ENCODE results near the gene ZNF35. TPM values are rescaled to one million over a fixed set of nuclear protein-coding genes. Genes with fewer than 3 reads are reported as not detected.

The ZNF35 gene
- 19.0 and 19.3 TPM in 2 replicates for total RNA-seq
- long read RNA-seq, transcript ZNF35-201 (3 exons, 2,503 nt) = minor isoform, 14 of 58 reads
- long read RNA-seq, transcript ZNF35-204 (4 exons, 620 nt) = minor isoform, 6 of 58 reads
- long read RNA-seq, transcript ZNF35-202 (4 exons, 2,661 nt) = major isoform, 29 of 58 reads
- long read RNA-seq, partial matches to known transcripts = 1 of 58 reads
- long read RNA-seq, other reads (novel, unspliced or antisense) = 7 of 58 reads

GRCh38 chr3:44648564-44649229, at the start of gene ZNF35:
ZNF35 (plus strand) TSS chr3:44648732; CDS start chr3:44651068, 2,336 bp downstream.
- H3K27me3 Mint-ChIP-seq = no peaks in the 10 kb centered on the region
- peak; percentile 60 for DNase-seq (ENCODE audit: low spot score, unreplicated experiment)
- peak within 1 kb of the TSS; percentile 96 for H3K27ac Mint-ChIP-seq
- H3K4me1 Mint-ChIP-seq (ENCODE audit: low read depth) = peaks cover 12% of the 10 kb centered on the region
- H3K4me3 Mint-ChIP-seq (ENCODE audit: low read depth) = peak within 1 kb of the TSS; percentile 92
- TF ChIP-seq, protein P1, sequence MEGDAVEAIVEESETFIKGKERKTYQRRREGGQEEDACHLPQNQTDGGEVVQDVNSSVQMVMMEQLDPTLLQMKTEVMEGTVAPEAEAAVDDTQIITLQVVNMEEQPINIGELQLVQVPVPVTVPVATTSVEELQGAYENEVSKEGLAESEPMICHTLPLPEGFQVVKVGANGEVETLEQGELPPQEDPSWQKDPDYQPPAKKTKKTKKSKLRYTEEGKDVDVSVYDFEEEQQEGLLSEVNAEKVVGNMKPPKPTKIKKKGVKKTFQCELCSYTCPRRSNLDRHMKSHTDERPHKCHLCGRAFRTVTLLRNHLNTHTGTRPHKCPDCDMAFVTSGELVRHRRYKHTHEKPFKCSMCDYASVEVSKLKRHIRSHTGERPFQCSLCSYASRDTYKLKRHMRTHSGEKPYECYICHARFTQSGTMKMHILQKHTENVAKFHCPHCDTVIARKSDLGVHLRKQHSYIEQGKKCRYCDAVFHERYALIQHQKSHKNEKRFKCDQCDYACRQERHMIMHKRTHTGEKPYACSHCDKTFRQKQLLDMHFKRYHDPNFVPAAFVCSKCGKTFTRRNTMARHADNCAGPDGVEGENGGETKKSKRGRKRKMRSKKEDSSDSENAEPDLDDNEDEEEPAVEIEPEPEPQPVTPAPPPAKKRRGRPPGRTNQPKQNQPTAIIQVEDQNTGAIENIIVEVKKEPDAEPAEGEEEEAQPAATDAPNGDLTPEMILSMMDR (IDR thresholded peaks at IDR 0.05; ENCODE audit: unreplicated experiment) = no peak
- H3K36me3 Mint-ChIP-seq (ENCODE audit: insufficient read depth) = peaks cover 51% of the 10 kb centered on the region
- peaks cover 16% of the 10 kb centered on the region for H3K9me3 Mint-ChIP-seq (ENCODE audit: low read depth)

DNA sequence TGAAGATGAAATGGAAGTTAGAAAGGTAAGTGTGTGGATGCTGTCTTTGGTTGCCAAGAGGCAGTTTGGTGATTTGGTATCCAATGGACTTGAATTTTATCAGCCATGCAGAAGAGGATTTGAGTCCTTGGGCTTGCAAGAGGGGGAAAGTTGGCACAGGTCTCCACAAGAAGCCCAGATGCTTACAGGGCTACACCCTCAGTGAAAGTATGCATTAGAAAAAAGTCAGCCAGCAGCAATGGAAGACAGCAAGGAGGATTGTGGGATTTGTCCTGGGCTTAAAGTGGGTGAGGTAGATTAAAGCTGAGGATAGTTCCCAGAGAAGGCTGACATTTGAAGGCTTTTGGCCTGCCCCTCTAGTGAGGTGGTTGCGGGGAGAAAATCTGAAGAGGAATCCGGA, 46.8 kb upstream of the ZNF35 start:
- DNase-seq (ENCODE audit: low spot score, unreplicated experiment) = no peak
- H3K27ac Mint-ChIP-seq = no peak overlapping the region
- peaks cover 87% of the 10 kb centered on the region for H3K36me3 Mint-ChIP-seq (ENCODE audit: insufficient read depth)
- TF ChIP-seq, protein P1 (IDR thresholded peaks at IDR 0.05; ENCODE audit: unreplicated experiment) = no peak
- no peak overlapping the region for H3K4me3 Mint-ChIP-seq (ENCODE audit: low read depth)
- no peaks in the 10 kb centered on the region for H3K4me1 Mint-ChIP-seq (ENCODE audit: low read depth)
- peaks cover 65% of the 10 kb centered on the region for H3K9me3 Mint-ChIP-seq (ENCODE audit: low read depth)
- no peaks in the 10 kb centered on the region for H3K27me3 Mint-ChIP-seq

- Mint-ChIP-seq H3K27me3 (no peaks in the 10 kb centered on the region), H3K36me3 (ENCODE audit: insufficient read depth) (peaks cover 44% of the 10 kb centered on the region), H3K27ac (no peak overlapping the region), H3K9me3 (ENCODE audit: low read depth) (peaks cover 43% of the 10 kb centered on the region), H3K4me1 (ENCODE audit: low read depth) (no peaks in the 10 kb centered on the region), H3K4me3 (ENCODE audit: low read depth) (no peak overlapping the region)
- DNase-seq (ENCODE audit: low spot score, unreplicated experiment) = no peak
- TF ChIP-seq, protein P1 (IDR thresholded peaks at IDR 0.05; ENCODE audit: unreplicated experiment) = no peak
Measured at GRCh38 chr3:44612678-44613077, 35.9 kb upstream of the ZNF35 start.

DNA sequence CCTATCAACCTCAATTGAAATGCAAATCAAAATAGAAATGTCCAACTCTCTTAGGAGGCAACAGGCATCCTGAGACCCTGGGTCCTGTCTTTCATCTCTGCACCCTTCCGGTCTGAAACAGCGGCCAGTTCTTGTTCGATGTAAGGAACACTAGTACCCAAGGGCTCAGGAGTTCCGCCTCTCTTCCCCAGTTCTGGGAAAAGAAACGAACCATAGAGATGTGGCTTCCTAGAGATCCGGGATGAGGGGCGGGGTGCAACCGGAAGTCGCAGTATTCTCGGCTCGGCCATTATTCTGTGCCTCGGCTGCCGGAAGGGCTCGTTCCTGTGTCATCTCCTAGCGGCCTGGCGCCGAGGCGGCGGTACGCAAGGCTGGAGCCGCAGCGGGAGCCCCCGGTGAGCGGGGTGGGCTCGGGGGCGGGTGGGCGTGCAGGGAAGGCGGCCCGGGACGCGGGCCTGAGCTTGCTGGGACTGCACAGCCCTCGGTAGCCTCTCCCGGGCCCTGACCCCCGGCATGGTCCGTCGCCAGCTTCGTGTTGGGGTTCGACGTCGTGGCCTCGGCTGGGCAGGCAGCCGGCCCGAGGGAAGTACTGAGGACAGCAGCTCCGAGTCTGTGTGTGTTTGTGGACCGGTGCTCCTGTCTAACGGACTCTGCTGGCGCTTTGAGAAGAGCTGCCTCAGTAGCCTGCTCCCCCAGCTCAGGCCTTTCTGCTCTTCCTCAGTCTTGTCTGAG, 23.6 kb upstream of the ZNF35 start, which contains the start of gene ZNF197:
Gene ZNF197 (plus strand): TSS at position 288 of the 732 bp plus-strand sequence. CDS start 4,119 bp downstream, outside the sequence.
- Mint-ChIP-seq H3K9me3 (ENCODE audit: low read depth) (no peaks in the 10 kb centered on the region), H3K36me3 (ENCODE audit: insufficient read depth) (peaks cover 2% of the 10 kb centered on the region), H3K4me3 (ENCODE audit: low read depth) (peak within 1 kb of the TSS; percentile 93), H3K27ac (peak within 1 kb of the TSS; percentile 97), H3K27me3 (no peaks in the 10 kb centered on the region), H3K4me1 (ENCODE audit: low read depth) (peaks cover 15% of the 10 kb centered on the region)
- TF ChIP-seq, protein P1 (IDR thresholded peaks at IDR 0.05; ENCODE audit: unreplicated experiment) = peak; percentile 24
- peak; percentile 69 for DNase-seq (ENCODE audit: low spot score, unreplicated experiment)

DNA sequence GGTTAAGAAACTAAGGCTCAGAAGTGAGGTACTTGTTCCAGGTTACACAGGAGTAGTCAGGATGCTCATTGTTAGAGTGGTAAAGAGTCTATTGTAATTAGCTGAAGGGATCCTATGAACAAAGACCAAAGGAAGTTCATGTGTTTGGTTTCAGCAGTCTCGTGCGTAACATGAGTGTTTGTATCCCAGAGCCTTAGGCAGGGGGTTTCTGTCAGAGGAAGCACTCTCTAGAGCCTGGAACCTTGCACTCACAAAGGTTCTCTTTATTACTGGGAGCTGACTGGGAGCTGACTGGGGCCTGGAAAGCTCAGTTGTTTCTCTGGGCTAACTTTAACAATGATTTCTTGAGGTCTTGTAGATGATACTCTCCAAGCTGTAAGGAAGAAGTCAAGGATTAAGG, 19.8 kb upstream of the ZNF35 start:
- Mint-ChIP-seq H3K36me3 (ENCODE audit: insufficient read depth) (peaks cover 17% of the 10 kb centered on the region), H3K27me3 (no peaks in the 10 kb centered on the region), H3K4me3 (ENCODE audit: low read depth) (no peak overlapping the region), H3K9me3 (ENCODE audit: low read depth) (no peaks in the 10 kb centered on the region), H3K27ac (peak overlapping the region; percentile 14), H3K4me1 (ENCODE audit: low read depth) (peaks cover 14% of the 10 kb centered on the region)
- TF ChIP-seq, protein P1 (IDR thresholded peaks at IDR 0.05; ENCODE audit: unreplicated experiment) = no peak
- DNase-seq (ENCODE audit: low spot score, unreplicated experiment) = no peak
